HUDEP-2 (cell line): ENCODE measurements around the gene DYNLT2B.
"Not testable (repeated sequence)": the region's sequence is repeated elsewhere in the genome, so short reads cannot be mapped to it uniquely, and the experiment has no call there.

Experiments used
- DNase-seq, 76 experiments: peaks; one replicate each; lab custom pipeline; 2025; ENCODE audit not compliant: unreplicated experiment in 76 of 76; lab: John Stamatoyannopoulos, UW

Gene DYNLT2B

GRCh38 chr3:196274585-196274984 is 43.5 kb downstream of the DYNLT2B start:
- peak in 69 of 76 experiments; percentile 11 to 87 (median 53) for DNase-seq

- DNase-seq: peak in 35 of 76 experiments; percentile 4 to 53 (median 26)
Observed at GRCh38 chr3:196273655-196274054, 44.4 kb downstream of the DYNLT2B start.

GRCh38 chr3:196272826-196273225 is 45.2 kb downstream of the DYNLT2B start:
- DNase-seq: no peak

GRCh38 chr3:196270499-196270898 is 47.5 kb downstream of the DYNLT2B start:
- no peak for DNase-seq

DNA sequence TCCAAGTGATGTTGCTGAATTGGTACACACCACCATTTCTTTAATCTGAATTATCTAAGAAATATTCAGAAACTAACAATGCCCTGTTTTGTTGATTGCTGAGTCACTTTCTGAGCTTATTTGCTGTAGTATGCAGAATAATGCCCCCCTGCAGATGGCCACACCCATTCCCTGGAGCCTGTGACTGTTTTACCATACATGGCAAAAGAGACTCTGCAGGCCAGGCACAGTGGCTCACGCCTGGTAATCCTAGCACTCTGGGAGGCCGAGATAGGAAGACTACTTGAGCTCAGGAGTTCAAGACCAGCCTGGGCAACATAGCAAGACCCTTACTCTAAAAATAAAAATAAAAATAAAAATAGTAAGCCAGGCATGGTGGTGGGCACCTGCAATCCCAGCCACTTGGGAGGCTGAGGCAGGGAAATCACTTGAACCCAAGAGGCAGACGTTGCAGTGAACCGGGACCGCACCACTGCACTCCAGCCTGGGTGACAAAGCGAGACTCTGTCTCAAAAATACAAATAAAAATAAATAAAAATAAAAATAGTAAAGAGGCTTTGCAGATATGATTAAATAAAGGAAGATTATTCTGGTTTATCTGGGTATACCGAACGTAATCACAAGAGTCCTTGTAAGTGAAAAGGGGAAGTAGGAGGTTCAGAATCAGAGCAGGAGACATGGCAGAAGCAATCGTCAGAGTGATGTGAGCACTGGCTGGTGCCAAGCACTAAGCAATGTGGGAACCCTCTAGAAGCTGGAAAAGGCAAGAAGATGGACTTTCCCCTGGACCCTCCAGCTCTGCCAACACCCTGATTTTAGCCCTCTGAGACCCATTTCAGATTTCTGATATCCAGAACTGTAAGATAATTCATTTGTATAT is 49.5 kb downstream of the DYNLT2B start:
- peak in 36 of 76 experiments; percentile 3 to 56 (median 24) for DNase-seq

DNA sequence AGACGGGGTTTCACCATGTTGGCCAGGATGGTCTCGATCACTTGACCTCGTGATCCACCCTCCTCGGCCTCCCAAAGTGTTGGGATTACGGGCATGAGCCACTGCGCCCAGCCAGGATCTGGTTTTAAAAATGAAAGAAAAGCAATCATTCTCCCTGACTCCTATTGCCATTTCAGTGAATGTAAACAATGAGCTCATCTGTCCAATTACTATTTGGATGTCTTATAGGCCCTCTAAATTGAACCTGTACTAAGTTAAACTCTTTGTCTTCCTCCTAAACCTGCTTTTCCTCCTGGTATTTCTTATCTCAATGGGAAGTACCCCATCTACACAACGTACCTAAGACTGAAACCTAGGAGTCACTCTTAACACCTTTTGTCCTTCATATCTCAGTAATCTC is 54.2 kb downstream of the DYNLT2B start:
- no peak for DNase-seq

- DNase-seq: no peak
Observed at GRCh38 chr3:196260784-196261183, 57.3 kb downstream of the DYNLT2B start.

- DNase-seq: no peak
Observed at GRCh38 chr3:196255776-196256175, 62.3 kb downstream of the DYNLT2B start.

- no peak for DNase-seq
Observed at GRCh38 chr3:196254376-196255283, 63.4 kb downstream of the DYNLT2B start.

DNA sequence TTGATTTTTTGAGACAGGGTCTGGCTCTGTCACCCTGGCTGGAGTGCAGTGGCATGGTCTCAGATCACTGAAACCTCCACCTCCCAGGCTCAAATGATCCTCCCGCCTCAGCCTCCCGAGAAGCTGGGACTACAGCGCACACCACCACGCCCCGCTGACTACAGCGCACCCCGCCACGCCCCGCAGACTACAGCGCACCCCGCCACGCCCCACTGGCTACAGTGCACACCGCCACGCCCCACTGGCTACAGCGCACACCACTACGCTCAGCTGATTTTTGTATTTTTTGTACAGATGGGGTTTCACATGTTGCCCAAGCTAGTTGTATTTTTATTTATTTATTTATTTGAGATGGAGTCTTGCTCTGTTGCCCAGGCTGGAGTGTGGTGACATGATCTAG is 66.1 kb downstream of the DYNLT2B start:
- DNase-seq: no peak

GRCh38 chr3:196246612-196247308 is 71.3 kb downstream of the DYNLT2B start:
- no peak for DNase-seq

GRCh38 chr3:196244166-196244565 is 73.9 kb downstream of the DYNLT2B start:
- DNase-seq: not testable (repeated sequence)

DNA sequence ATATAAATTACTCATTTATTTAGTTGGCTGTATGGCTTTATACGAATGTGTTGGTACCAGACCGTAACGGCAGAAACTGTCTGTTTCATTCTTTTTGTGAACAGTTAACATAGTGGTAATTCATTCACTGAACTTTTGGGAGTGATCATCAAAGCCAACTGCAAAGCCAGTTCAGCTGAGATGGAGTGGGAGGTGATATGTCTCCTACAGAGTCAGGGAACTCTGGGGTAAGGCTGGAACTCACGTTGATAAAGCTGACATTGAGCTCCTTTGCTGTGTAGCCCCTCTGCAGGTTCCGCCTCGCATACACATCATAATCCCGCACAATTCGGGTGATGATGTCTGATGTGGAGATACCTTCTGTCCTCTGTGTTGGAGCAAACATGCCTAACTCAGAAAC is 76.3 kb downstream of the DYNLT2B start:
- no peak for DNase-seq
